GM18861 (cell line): ENCODE measurements around the gene PSEN2.
"Not testable (repeated sequence)": the region's sequence is repeated elsewhere in the genome, so short reads cannot be mapped to it uniquely, and the experiment has no call there.

Experiments
- ATAC-seq: cut with Tn5 transposase; IDR thresholded peaks from one replicate; pipeline ENCODE4 v1.9.1; 2021; ENCODE audit not compliant: unreplicated experiment

The PSEN2 gene

GRCh38 chr1:226870401-226871279, at the start of gene PSEN2:
Gene PSEN2 (plus strand): TSS chr1:226870616. CDS start chr1:226881908, 11,292 bp downstream.
- ATAC-seq: peak; percentile 90

- ATAC-seq: no peak
Observed at GRCh38 chr1:226820941-226821718, 49.3 kb upstream of the PSEN2 start.

- no peak for ATAC-seq
Observed at GRCh38 chr1:226821719-226822085, 48.7 kb upstream of the PSEN2 start.

- ATAC-seq: no peak
Observed at GRCh38 chr1:226823643-226824042, 46.8 kb upstream of the PSEN2 start.

- no peak for ATAC-seq
Observed at GRCh38 chr1:226825037-226825745, 45.2 kb upstream of the PSEN2 start.

- no peak for ATAC-seq
Observed at GRCh38 chr1:226825746-226826100, 44.7 kb upstream of the PSEN2 start.

GRCh38 chr1:226826479-226827261, 43.7 kb upstream of the PSEN2 start:
- no peak for ATAC-seq

- no peak for ATAC-seq
Observed at GRCh38 chr1:226827458-226827857, 43.0 kb upstream of the PSEN2 start.

- peak; percentile 93 for ATAC-seq
Observed at GRCh38 chr1:226827968-226828513, 42.4 kb upstream of the PSEN2 start.

- ATAC-seq: no peak
Observed at GRCh38 chr1:226829105-226829504, 41.3 kb upstream of the PSEN2 start.

GRCh38 chr1:226831953-226832352, 38.5 kb upstream of the PSEN2 start:
- ATAC-seq: no peak

- no peak for ATAC-seq
Observed at GRCh38 chr1:226832613-226833012, 37.8 kb upstream of the PSEN2 start.

GRCh38 chr1:226834179-226834578, 36.2 kb upstream of the PSEN2 start:
- ATAC-seq: not testable (repeated sequence)

GRCh38 chr1:226835396-226835795, 35.0 kb upstream of the PSEN2 start:
- ATAC-seq: not testable (repeated sequence)

- not testable (repeated sequence) for ATAC-seq
Observed at GRCh38 chr1:226837966-226838365, 32.5 kb upstream of the PSEN2 start.

GRCh38 chr1:226838456-226838855, 32.0 kb upstream of the PSEN2 start:
- no peak for ATAC-seq

GRCh38 chr1:226845624-226846023, 24.8 kb upstream of the PSEN2 start:
- ATAC-seq: no peak

- ATAC-seq: no peak
Observed at GRCh38 chr1:226846786-226847185, 23.6 kb upstream of the PSEN2 start.

GRCh38 chr1:226854548-226854947, 15.9 kb upstream of the PSEN2 start:
- not testable (repeated sequence) for ATAC-seq

- no peak for ATAC-seq
Observed at GRCh38 chr1:226862890-226863289, 7.5 kb upstream of the PSEN2 start.
